Endodermal cell (in vitro differentiated cells): ENCODE data around the gene SPA17. TPM values are rescaled to one million over a fixed set of nuclear protein-coding genes. Genes with fewer than 3 reads are reported as not detected.

ENCODE experiments used
- DNase-seq: peaks from one replicate; pipeline ENCODE4 v3.0.0-alpha.2; 2017
- H3K27ac ChIP-seq: 2 replicates; pipeline ENCODE4 v1.5.1; 2013; ENCODE audit warnings: mild to moderate bottlenecking, low read depth, low read length, moderate library complexity
- H3K27me3 ChIP-seq: 2 replicates; pipeline ENCODE4 v1.6.1; 2013; ENCODE audit warnings: mild to moderate bottlenecking, low read length, moderate library complexity; ENCODE audit not compliant: insufficient read depth, control insufficient read depth, poor library complexity, severe bottlenecking
- H3K36me3 ChIP-seq: 2 replicates; pipeline ENCODE4 v1.7.0; 2013; ENCODE audit warnings: mild to moderate bottlenecking, low read length, moderate library complexity; ENCODE audit not compliant: control insufficient read depth, insufficient read depth
- H3K4me1 ChIP-seq: one replicate; pipeline ENCODE4 v1.7.0; 2013; ENCODE audit warnings: low read length; ENCODE audit not compliant: control insufficient read depth, insufficient read depth
- H3K4me3 ChIP-seq: 2 replicates; pipeline ENCODE4 v1.5.1; 2013; ENCODE audit warnings: mild to moderate bottlenecking, low read length, moderate library complexity
- H3K9ac ChIP-seq: 2 replicates; pipeline ENCODE4 v1.6.1; 2013; ENCODE audit warnings: mild to moderate bottlenecking, low read length, moderate library complexity; ENCODE audit not compliant: poor library complexity, severe bottlenecking; ENCODE audit errors: extremely low read depth
- H3K9me3 ChIP-seq: 2 replicates; pipeline ENCODE4 v1.6.1; 2013; ENCODE audit warnings: mild to moderate bottlenecking, low read length, moderate library complexity; ENCODE audit not compliant: control insufficient read depth
- H3K27ac Mint-ChIP-seq: 2 replicates; pipeline ENCODE4 v1.8.0; 2020; ENCODE audit warnings: mixed read lengths
- H3K27me3 Mint-ChIP-seq: 2 replicates; pipeline ENCODE4 v1.8.0; 2021; ENCODE audit warnings: mild to moderate bottlenecking, mixed read lengths; ENCODE audit not compliant: insufficient read depth
- H3K36me3 Mint-ChIP-seq: 2 replicates; pipeline ENCODE4 v1.8.0; 2020; ENCODE audit warnings: low read depth, mixed read lengths
- H3K4me1 Mint-ChIP-seq: 2 replicates; pipeline ENCODE4 v1.8.0; 2020; ENCODE audit warnings: mixed read lengths
- H3K4me3 Mint-ChIP-seq: 2 replicates; pipeline ENCODE4 v1.8.0; 2020; ENCODE audit warnings: mild to moderate bottlenecking, moderate library complexity, mixed read lengths
- H3K9me3 Mint-ChIP-seq: 2 replicates; pipeline ENCODE4 v1.8.0; 2020; ENCODE audit warnings: mild to moderate bottlenecking, mixed read lengths
- CTCF ChIP-seq: fragments of 200-600 bp; sonication (generic); conservative IDR thresholded peaks from 2 replicates; pipeline ENCODE4 v1.5.0; 2021; ENCODE audit warnings: antibody characterized with exemption, mild to moderate bottlenecking
- WGBS, 2 experiments: methylation state at CpG; one replicate each; pipeline versions ENCODE4 v1.1.5 to v1.1.7; 2013; ENCODE audit warnings: missing lambda C conversion rate in 2 of 2, mixed read lengths in 1 of 2; ENCODE audit not compliant: insufficient coverage in 1 of 2, insufficient read length in 1 of 2; 5-methylcytosine and 5-hydroxymethylcytosine counted together
- total RNA-seq, 2 donors: library from RNA; stranded (reverse); fragmentation: NEBNext Ultra II Directional in 1 of 2; extraction: Animal tissue kit (Norgen Biotek cat#: 25700) in 1 of 2; gene quantifications; 2 replicates in 1 of 2; 3 replicates in 1 of 2; pipeline ENCODE4 v1.2.1, GENCODE V29; 2021

The SPA17 gene
- total RNA-seq, 2 donors from 2014 or later: 19.6 to 21.8 TPM

- Mint-ChIP-seq H3K36me3 (no peaks in the 10 kb centered on the region), H3K4me3 (no peak overlapping the region), H3K9me3 (no peaks in the 10 kb centered on the region), H3K27me3 (no peaks in the 10 kb centered on the region), H3K4me1 (peaks cover 4% of the 10 kb centered on the region), H3K27ac (no peak overlapping the region)
- Histone ChIP-seq H3K9ac (no peak overlapping the region), H3K36me3 (no peaks in the 10 kb centered on the region), H3K27me3 (peaks cover 5% of the 10 kb centered on the region), H3K27ac (no peak overlapping the region), H3K9me3 (no peaks in the 10 kb centered on the region), H3K4me1 (no peaks in the 10 kb centered on the region), H3K4me3 (no peak overlapping the region)
- no peak for DNase-seq
- no peak for TF ChIP-seq CTCF
- 91 to 100% methylated on average over 1 of the region's 1 CpG for WGBS, 2 experiments
Measured at GRCh38 chr11:124658986-124659385, 14.7 kb upstream of the SPA17 start.

GRCh38 chr11:124661553-124661952 lies 12.2 kb upstream of the SPA17 start:
- H3K27ac ChIP-seq: no peak overlapping the region
- no peak overlapping the region for H3K4me3 Mint-ChIP-seq
- peaks cover 2% of the 10 kb centered on the region for H3K36me3 Mint-ChIP-seq
- H3K9me3 Mint-ChIP-seq: no peaks in the 10 kb centered on the region
- H3K36me3 ChIP-seq: no peaks in the 10 kb centered on the region
- peaks cover 4% of the 10 kb centered on the region for H3K4me1 Mint-ChIP-seq
- TF ChIP-seq CTCF: no peak
- peaks cover 3% of the 10 kb centered on the region for H3K27me3 Mint-ChIP-seq
- peaks cover 5% of the 10 kb centered on the region for H3K27me3 ChIP-seq
- H3K9ac ChIP-seq: no peak overlapping the region
- no peak overlapping the region for H3K27ac Mint-ChIP-seq
- no peaks in the 10 kb centered on the region for H3K9me3 ChIP-seq
- H3K4me1 ChIP-seq: no peaks in the 10 kb centered on the region
- H3K4me3 ChIP-seq: no peak overlapping the region
- no peak for DNase-seq

- no peak for TF ChIP-seq CTCF
- Histone ChIP-seq H3K9me3 (no peaks in the 10 kb centered on the region), H3K36me3 (no peaks in the 10 kb centered on the region), H3K27ac (no peak overlapping the region), H3K9ac (no peak overlapping the region), H3K4me1 (no peaks in the 10 kb centered on the region), H3K4me3 (no peak overlapping the region), H3K27me3 (peaks cover 5% of the 10 kb centered on the region)
- H3K36me3 Mint-ChIP-seq: peaks cover 2% of the 10 kb centered on the region
- H3K4me3 Mint-ChIP-seq: no peak overlapping the region
- DNase-seq: no peak
- H3K4me1 Mint-ChIP-seq: peaks cover 1% of the 10 kb centered on the region
- 93% methylated on average over 4 of the region's 4 CpGs for WGBS, 2 experiments
- no peaks in the 10 kb centered on the region for H3K9me3 Mint-ChIP-seq
- peaks cover 3% of the 10 kb centered on the region for H3K27me3 Mint-ChIP-seq
- no peak overlapping the region for H3K27ac Mint-ChIP-seq
Measured at GRCh38 chr11:124662106-124662505, 11.6 kb upstream of the SPA17 start.
